ENCODE measurements around the gene DUSP15. TPM values are rescaled to one million over a fixed set of nuclear protein-coding genes. Genes with fewer than 3 reads are reported as not detected.

The DUSP15 gene
- total and polyA plus RNA-seq, 2 of the 8 experiments (the other 6 are each of a cell fraction or from before 2014, with no cell fraction given) = 0.91 to 3.2 TPM

DNA sequence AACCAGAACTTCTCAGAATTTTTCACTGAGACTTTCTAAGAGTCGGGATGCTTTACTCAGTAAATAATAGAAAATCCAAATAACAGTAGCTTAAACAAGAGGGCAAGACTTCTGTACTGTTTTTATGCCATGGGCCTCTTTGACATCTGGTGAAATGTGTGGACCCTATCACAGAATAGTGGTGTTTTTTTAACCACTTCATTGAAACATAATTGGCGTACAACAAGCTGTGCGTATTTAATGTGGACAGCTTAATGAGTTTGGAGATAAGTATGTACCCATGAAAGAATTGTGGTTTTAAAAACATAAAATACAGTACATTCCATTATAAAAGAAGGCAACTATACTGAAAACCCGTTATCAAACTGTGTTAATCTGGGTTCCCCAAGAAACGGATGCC lies 43.8 kb upstream of the DUSP15 start:
- ChIA-PET CTCF (ENCODE audit: partially characterized antibody) (interaction anchor here (0.5 to 1.9 kb wide), 11 partner anchors 9 to 175 kb away, joined by 3 to 6 read pairs (median 3); partner anchors contain the start of gene PDRG1), POLR2A (ENCODE audit: partially characterized antibody) (interaction anchor here (1.0 to 1.7 kb wide), 2 partner anchors 34 to 44 kb away, joined by 3 read pairs; partner anchors contain the start of genes DUSP15 and TTLL9)
- Histone ChIP-seq H3K27me3 (replicated peaks in 1 of 4; ENCODE audit: control insufficient read depth in 3 of 4, extremely low read depth in 1 of 4, insufficient read depth in 3 of 4, low read length in 3 of 4) (no peaks in the 10 kb centered on the region), H3K36me3 (ENCODE audit: control insufficient read depth in 2 of 4, insufficient read depth in 4 of 4, low read length in 3 of 4) (no peaks in the 10 kb centered on the region), H2BK12ac (ENCODE audit: low read depth, low read length) (no peak overlapping the region), H3K23ac (ENCODE audit: insufficient read length) (no peak overlapping the region), H3K79me2 (ENCODE audit: control insufficient read depth in 1 of 2, insufficient read depth in 2 of 2, low read length in 2 of 2) (no peaks in the 10 kb centered on the region), H3K9ac (replicated peaks in 1 of 4; ENCODE audit: extremely low read depth in 1 of 4, low read depth in 3 of 4, low read length in 3 of 4) (no peak overlapping the region), H3K4me1 (replicated peaks in 1 of 4; ENCODE audit: control insufficient read depth in 3 of 4, insufficient read depth in 4 of 4, low read length in 3 of 4) (peaks cover 15 to 31% (median 22%) of the 10 kb centered on the region in 4 experiments), H3K27ac (ENCODE audit: low read depth, low read length) (no peak overlapping the region), H3K23me2 (ENCODE audit: low read depth, low read length) (peaks cover 2% of the 10 kb centered on the region; the same call in 1 of the 2 replicates), H4K8ac (ENCODE audit: extremely low read depth, insufficient read depth, low read length) (no peak overlapping the region), H2AK5ac (ENCODE audit: low read depth, low read length) (no peak overlapping the region), H3K14ac (ENCODE audit: insufficient read length) (no peak overlapping the region), H2BK20ac (ENCODE audit: low read length) (no peak overlapping the region), H3K79me1 (ENCODE audit: low read depth, low read length) (no peaks in the 10 kb centered on the region), H3K4ac (replicated peaks; ENCODE audit: insufficient read length, low read depth, low read length) (no peak overlapping the region), H2BK15ac (ENCODE audit: low read length) (no peak overlapping the region), H3K18ac (ENCODE audit: extremely low read depth, low read length) (no peak overlapping the region), H3K4me3 (ENCODE audit: extremely low read depth in 1 of 4, insufficient read depth in 2 of 4, low read depth in 3 of 4, low read length in 4 of 4) (no peak overlapping the region), H2BK120ac (replicated peaks; ENCODE audit: low read depth, low read length) (no peak overlapping the region), H2BK5ac (ENCODE audit: low read depth, low read length) (no peak overlapping the region), H2AFZ (ENCODE audit: low read length) (no peak overlapping the region), H4K5ac (ENCODE audit: insufficient read length, low read depth, low read length) (no peak overlapping the region), H4K20me1 (replicated peaks in 1 of 2; ENCODE audit: control insufficient read depth in 1 of 2, insufficient read depth in 2 of 2, low read length in 2 of 2) (no peaks in the 10 kb centered on the region), H4K91ac (replicated peaks; ENCODE audit: insufficient read length, low read length) (no peak overlapping the region), H3K9me3 (ENCODE audit: insufficient read depth in 2 of 2, low read depth in 1 of 2, low read length in 1 of 2) (no peaks in the 10 kb centered on the region), H3K56ac (replicated peaks; ENCODE audit: insufficient read length, low read depth, low read length) (no peak overlapping the region), H3K4me2 (ENCODE audit: insufficient read depth in 1 of 2, low read depth in 2 of 2, low read length in 2 of 2) (no peak overlapping the region)
- no peak for DNase-seq (ENCODE audit: low read depth in 1 of 2, low spot score in 2 of 2)
- no peak for FAIRE-seq
- WGBS, 2 experiments (ENCODE audit: extremely low coverage in 1 of 2, insufficient coverage in 1 of 2, insufficient read length in 1 of 2, insufficient replicate concordance in 2 of 2, low coverage in 1 of 2, low lambda C conversion rate in 2 of 2, missing lambda C conversion rate in 1 of 2) = 81% methylated on average over 5 of the region's 5 CpGs; no CpG with 5 or more reads in 1 of the 2 experiments
- TF ChIP-seq, protein P1, sequence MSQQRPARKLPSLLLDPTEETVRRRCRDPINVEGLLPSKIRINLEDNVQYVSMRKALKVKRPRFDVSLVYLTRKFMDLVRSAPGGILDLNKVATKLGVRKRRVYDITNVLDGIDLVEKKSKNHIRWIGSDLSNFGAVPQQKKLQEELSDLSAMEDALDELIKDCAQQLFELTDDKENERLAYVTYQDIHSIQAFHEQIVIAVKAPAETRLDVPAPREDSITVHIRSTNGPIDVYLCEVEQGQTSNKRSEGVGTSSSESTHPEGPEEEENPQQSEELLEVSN (IDR thresholded peaks at IDR 0.05) = no peak
- TF ChIP-seq KDM5A (IDR thresholded peaks at IDR 0.05; ENCODE audit: low read length) (no peak), RBBP5 (IDR thresholded peaks at IDR 0.05; ENCODE audit: borderline replicate concordance, low read depth, low read length) (no peak), CHD2 (IDR thresholded peaks at IDR 0.05; ENCODE audit: low read length) (no peak)

All from H1 (cell line).